ENCODE results near the gene FGGY.

FGGY gene

DNA sequence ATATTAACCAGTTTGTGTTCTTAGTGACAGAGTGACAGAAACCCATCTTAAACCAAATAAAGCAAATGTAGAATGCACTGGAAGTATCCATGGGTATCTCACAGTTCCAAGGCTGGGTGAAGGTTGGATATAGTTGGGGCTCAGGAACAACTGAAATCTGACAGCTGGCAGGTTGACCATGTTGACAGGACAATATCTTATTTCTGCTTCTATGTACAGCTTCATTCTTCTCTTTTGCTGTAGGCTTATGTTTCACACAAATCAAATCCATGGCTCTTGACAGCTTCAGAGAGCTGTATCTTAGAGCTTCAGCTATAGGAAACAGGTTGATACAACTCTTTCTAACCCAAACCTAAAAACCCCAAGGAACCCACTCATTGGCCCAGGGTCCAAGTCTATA, 34.3 kb upstream of the FGGY start:
- no peak for DNase-seq (ENCODE audit: low read depth)
- no peak overlapping the region for H3K4me3 ChIP-seq (ENCODE audit: low read depth, low read length)
- in situ Hi-C loops (cut with HindIII; ENCODE audit: low sequenced_read_pairs) = no loop called here
- TF ChIP-seq, protein P1, sequence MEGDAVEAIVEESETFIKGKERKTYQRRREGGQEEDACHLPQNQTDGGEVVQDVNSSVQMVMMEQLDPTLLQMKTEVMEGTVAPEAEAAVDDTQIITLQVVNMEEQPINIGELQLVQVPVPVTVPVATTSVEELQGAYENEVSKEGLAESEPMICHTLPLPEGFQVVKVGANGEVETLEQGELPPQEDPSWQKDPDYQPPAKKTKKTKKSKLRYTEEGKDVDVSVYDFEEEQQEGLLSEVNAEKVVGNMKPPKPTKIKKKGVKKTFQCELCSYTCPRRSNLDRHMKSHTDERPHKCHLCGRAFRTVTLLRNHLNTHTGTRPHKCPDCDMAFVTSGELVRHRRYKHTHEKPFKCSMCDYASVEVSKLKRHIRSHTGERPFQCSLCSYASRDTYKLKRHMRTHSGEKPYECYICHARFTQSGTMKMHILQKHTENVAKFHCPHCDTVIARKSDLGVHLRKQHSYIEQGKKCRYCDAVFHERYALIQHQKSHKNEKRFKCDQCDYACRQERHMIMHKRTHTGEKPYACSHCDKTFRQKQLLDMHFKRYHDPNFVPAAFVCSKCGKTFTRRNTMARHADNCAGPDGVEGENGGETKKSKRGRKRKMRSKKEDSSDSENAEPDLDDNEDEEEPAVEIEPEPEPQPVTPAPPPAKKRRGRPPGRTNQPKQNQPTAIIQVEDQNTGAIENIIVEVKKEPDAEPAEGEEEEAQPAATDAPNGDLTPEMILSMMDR (IDR thresholded peaks at IDR 0.05; ENCODE audit: low read depth, low read length, missing control alignments) = no peak

DNA sequence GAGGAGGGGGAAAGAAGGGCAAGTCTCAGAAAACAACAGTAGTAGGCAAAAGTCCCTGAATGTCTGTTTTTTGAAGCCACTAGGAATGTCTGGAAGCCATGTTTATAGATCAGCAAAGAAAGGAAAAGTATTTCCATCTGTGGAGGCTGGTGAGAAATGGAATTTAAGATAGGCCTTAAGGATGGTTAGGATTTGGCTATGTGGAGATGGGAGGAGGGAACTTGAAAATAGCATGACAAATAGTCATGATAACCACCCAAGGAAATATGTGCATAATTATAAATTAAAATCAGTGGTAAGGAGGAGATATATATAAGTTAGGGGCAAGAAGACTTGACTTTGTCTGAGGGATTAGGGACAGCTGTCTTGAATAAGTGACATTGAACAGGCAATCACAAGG, 33.8 kb upstream of the FGGY start:
- H3K4me3 ChIP-seq (ENCODE audit: low read depth, low read length) = no peak overlapping the region
- DNase-seq (ENCODE audit: low read depth) = no peak
- in situ Hi-C loops (cut with HindIII; ENCODE audit: low sequenced_read_pairs) = no loop called here
- TF ChIP-seq, protein P1 (IDR thresholded peaks at IDR 0.05; ENCODE audit: low read depth, low read length, missing control alignments) = no peak

DNA sequence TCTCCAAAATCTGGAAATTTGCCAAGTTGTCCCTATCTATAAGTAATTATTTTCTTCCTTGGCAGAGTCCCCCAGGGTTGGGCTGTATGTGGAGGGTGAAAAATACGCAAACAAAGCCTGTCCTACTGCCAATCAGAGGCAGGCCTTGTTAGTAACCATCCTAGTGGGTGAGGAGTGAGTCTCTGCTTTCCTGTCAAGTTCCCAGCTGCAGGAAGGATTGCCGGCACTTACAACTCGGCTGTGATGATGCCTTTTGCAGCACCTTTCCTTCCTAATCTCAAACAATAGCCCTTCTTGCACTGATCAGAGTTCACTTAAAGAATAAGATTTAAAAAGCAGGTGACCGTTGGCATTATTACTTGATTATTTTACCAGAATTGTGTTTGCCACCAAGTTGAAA, 31.3 kb upstream of the FGGY start:
- no peak for DNase-seq (ENCODE audit: low read depth)
- in situ Hi-C loops (cut with HindIII; ENCODE audit: low sequenced_read_pairs) = loop anchor here (5.0 kb wide), 1 partner anchor 92 kb away; no protein-coding TSS in a partner anchor

DNA sequence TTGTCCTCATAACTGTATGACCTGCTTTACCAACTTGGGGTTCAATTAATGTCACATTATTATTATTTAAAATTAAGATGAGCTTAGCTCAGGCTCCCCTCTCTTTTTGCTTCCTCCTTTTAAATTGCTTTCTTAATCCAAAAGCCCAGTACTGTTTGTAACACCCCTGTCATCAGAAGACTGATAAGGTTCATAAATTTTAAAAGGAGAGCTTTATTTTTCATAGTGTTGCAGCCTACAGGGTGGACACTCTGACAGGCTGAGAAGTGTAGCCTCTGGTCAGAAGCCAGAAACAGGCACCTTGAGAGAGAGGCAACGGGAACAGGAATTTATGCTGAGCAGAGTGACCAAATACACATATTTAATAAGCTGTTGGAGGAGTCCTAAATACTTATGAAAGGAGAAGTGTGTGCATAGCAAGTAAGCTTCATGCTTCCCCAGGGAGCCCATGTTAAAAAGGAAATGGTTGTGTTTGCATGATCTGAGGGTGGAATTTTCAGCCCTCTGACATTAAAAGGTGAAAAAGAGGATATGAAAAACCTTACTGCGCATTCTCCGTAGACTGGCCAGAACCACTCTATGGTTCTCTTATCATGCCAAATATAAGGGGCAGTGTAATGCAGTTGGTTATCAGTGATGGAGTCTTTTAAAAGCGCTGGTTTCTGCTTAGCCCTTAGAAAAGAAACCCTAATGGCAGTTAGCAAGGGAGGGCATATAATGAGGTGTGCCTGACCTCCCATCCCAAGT, 30.5 kb upstream of the FGGY start:
- TF ChIP-seq, protein P1 (IDR thresholded peaks at IDR 0.05; ENCODE audit: low read depth, low read length, missing control alignments) = no peak
- DNase-seq (ENCODE audit: low read depth) = no peak
- H3K4me3 ChIP-seq (ENCODE audit: low read depth, low read length) = no peak overlapping the region
- in situ Hi-C loops (cut with HindIII; ENCODE audit: low sequenced_read_pairs) = loop anchor here (5.0 kb wide), 1 partner anchor 91 kb away; no protein-coding TSS in a partner anchor

More for the DNA sequence above, 31.3 kb upstream of the FGGY start:
- TF ChIP-seq, protein P1 (IDR thresholded peaks at IDR 0.05; ENCODE audit: low read depth, low read length, missing control alignments) = no peak
- H3K4me3 ChIP-seq (ENCODE audit: low read depth, low read length) = no peak overlapping the region

DNA sequence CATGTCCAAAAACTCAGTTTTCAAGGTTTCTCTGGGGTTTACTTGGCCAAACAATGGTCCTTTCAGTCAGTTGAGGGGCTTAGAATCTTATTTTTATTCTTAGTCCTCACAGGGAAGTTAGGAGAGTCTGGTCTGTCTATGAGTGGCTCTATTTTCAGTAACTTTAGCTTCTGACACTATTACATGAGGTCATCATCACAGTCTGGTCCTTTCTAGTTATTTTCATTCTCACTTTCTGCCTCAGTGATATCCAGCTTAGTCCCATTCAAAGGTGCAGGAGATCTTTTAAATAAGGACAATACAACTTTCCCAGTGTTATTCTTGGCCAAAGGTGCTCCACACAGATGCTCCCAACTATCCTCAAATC, 30.0 kb upstream of the FGGY start:
- in situ Hi-C loops (cut with HindIII; ENCODE audit: low sequenced_read_pairs) = loop anchor here (5.0 kb wide), 1 partner anchor 90 kb away; no protein-coding TSS in a partner anchor
- no peak overlapping the region for H3K4me3 ChIP-seq (ENCODE audit: low read depth, low read length)
- TF ChIP-seq, protein P1 (IDR thresholded peaks at IDR 0.05; ENCODE audit: low read depth, low read length, missing control alignments) = no peak
- no peak for DNase-seq (ENCODE audit: low read depth)

DNA sequence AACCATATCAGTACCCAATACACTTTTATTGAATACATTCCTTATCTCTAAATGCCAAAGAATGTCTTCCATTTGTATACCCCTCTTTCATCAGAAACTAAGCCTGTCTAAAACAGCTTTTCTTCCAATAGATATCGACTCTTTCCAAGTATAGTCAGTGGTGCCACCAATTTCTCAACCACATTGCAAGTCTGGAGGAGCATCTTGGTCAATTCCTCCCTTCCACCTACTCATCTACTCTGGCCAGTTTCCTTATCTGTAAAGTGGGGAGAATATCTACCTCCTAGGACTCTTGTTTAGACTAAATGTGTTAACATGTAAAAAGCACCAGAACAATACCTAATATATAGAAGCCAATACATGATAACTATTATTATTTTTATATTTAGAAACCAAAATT, 28.5 kb upstream of the FGGY start:
- no peak overlapping the region for H3K4me3 ChIP-seq (ENCODE audit: low read depth, low read length)
- DNase-seq (ENCODE audit: low read depth) = no peak
- TF ChIP-seq, protein P1 (IDR thresholded peaks at IDR 0.05; ENCODE audit: low read depth, low read length, missing control alignments) = no peak
- in situ Hi-C loops (cut with HindIII; ENCODE audit: low sequenced_read_pairs) = loop anchor here (5.0 kb wide), 1 partner anchor 89 kb away; no protein-coding TSS in a partner anchor
